ENCODE results near the gene IL36RN. TPM values are rescaled to one million over a fixed set of nuclear protein-coding genes. Genes with fewer than 3 reads are reported as not detected.

Gene IL36RN
- polyA plus RNA-seq, 2 of the 4 experiments (the other 2 are of a cell fraction): not detected

- TF ChIP-seq MAX (IDR thresholded peaks at IDR 0.05): peak; percentile 37; the same call in 1 of the 2 replicates
- peak in 1 of 2 experiments; percentile 57; a peak in 1 of 5 replicates for TF ChIP-seq JUN (IDR thresholded peaks at IDR 0.05)
Observed at GRCh38 chr2:113012436-113013335, 46.3 kb upstream of the IL36RN start (continued).

DNA sequence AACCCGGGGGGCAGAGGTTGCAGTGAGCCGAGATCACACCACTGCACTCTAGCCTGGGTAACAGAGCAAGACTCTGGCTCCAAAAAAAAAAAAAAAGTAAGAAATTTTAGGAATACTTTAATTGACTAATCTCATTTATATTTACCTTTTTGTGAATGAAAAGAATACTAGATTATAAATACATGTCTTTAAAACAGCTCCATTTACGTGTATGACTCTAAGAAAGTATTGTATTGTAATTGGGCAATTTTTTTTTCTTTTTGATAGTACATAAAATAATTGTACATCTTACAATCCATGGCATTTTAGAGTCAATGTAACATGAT is 45.7 kb upstream of the IL36RN start:
- no peak overlapping the region for H3K4me3 ChIP-seq
- peak overlapping the region; percentile 55 for H3K4me2 ChIP-seq
- WGBS (ENCODE audit: missing lambda C conversion rate): 36% methylated on average over 3 of the region's 3 CpGs
- POLR2A ChIA-PET: no interaction called here
- TF ChIP-seq, protein P1, sequence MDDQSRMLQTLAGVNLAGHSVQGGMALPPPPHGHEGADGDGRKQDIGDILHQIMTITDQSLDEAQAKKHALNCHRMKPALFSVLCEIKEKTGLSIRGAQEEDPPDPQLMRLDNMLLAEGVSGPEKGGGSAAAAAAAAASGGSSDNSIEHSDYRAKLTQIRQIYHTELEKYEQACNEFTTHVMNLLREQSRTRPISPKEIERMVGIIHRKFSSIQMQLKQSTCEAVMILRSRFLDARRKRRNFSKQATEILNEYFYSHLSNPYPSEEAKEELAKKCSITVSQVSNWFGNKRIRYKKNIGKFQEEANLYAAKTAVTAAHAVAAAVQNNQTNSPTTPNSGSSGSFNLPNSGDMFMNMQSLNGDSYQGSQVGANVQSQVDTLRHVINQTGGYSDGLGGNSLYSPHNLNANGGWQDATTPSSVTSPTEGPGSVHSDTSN (IDR thresholded peaks at IDR 0.05): no peak
- no peak for TF ChIP-seq ZC3H11A (IDR thresholded peaks at IDR 0.05)
- TF ChIP-seq, protein P2, sequence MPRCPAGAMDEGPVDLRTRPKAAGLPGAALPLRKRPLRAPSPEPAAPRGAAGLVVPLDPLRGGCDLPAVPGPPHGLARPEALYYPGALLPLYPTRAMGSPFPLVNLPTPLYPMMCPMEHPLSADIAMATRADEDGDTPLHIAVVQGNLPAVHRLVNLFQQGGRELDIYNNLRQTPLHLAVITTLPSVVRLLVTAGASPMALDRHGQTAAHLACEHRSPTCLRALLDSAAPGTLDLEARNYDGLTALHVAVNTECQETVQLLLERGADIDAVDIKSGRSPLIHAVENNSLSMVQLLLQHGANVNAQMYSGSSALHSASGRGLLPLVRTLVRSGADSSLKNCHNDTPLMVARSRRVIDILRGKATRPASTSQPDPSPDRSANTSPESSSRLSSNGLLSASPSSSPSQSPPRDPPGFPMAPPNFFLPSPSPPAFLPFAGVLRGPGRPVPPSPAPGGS (IDR thresholded peaks at IDR 0.05): no peak
- CTCF ChIA-PET: no interaction called here
- DNase-seq (ENCODE audit: low read depth in 1 of 2, low spot score in 1 of 2) (no peak), FAIRE-seq (no peak), ATAC-seq (no peak; a peak in 1 of 6 replicates)
- H3K4me1 ChIP-seq: peaks cover 17% of the 10 kb centered on the region
- H3K9me3 ChIP-seq: no peaks in the 10 kb centered on the region
- H3K27ac ChIP-seq: peak overlapping the region; percentile 55 to 83

DNA sequence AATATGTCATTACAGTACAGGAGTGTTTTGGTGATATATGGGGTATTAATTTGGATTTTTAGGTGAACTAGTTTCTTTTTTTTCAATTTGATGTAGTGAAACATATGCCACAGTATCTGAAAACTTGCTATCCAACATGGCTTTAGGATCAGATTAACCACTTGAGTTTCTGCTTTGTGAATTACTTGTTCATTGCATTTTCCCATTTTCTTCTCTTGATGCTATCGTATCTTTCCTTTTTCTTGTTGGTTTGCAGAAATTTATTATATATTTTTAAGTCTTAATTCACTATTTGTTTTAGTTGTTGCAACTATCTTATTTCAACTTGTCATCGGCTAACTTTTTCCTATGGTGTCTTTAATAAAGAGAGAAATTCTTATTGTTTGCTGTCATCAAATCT is 44.9 kb upstream of the IL36RN start:
- TF ChIP-seq FOSL2 (IDR thresholded peaks at IDR 0.05) (no peak), FOSL2 (CRISPR knock-in tag; IDR thresholded peaks at IDR 0.05) (no peak), ESRRA (IDR thresholded peaks at IDR 0.05; ENCODE audit: borderline replicate concordance, low read length) (no peak), CTCF (IDR thresholded peaks at IDR 0.05) (no peak), EHMT2 (IDR thresholded peaks at IDR 0.05; ENCODE audit: low read depth) (no peak), EP300 (IDR thresholded peaks at IDR 0.05) (no peak)
- no peak overlapping the region for H3K4me3 ChIP-seq
- FAIRE-seq: no peak
- no peak overlapping the region for H3K4me2 ChIP-seq
- peaks cover 17% of the 10 kb centered on the region for H3K4me1 ChIP-seq
- ChIA-PET POLR2A (no interaction called here), CTCF (no interaction called here)
- no peak overlapping the region for H3K27ac ChIP-seq
- 100% methylated on average over 2 of the region's 2 CpGs for WGBS (ENCODE audit: missing lambda C conversion rate)
- H3K9me3 ChIP-seq: no peaks in the 10 kb centered on the region
- DNase-seq (ENCODE audit: low read depth in 1 of 2, low spot score in 1 of 2): no peak
- ATAC-seq: no peak

GRCh38 chr2:113015042-113015441 is 44.0 kb upstream of the IL36RN start:
- FAIRE-seq: no peak
- 56% methylated on average over 1 of the region's 1 CpG for WGBS (ENCODE audit: missing lambda C conversion rate)
- no peak overlapping the region for H3K4me3 ChIP-seq
- H3K4me1 ChIP-seq: peaks cover 16% of the 10 kb centered on the region
- ATAC-seq: no peak
- no peak for DNase-seq (ENCODE audit: low read depth in 1 of 2, low spot score in 1 of 2)
- POLR2A ChIA-PET: no interaction called here
- H3K27ac ChIP-seq: no peak overlapping the region
- no peak for TF ChIP-seq MAFK (IDR thresholded peaks at IDR 0.05; ENCODE audit: partially characterized antibody)
- no peaks in the 10 kb centered on the region for H3K9me3 ChIP-seq
- CTCF ChIA-PET: no interaction called here
- no peak overlapping the region for H3K4me2 ChIP-seq

GRCh38 chr2:113015655-113016054 is 43.3 kb upstream of the IL36RN start:
- Histone ChIP-seq H3K4me2 (no peak overlapping the region), H3K4me1 (peaks cover 12% of the 10 kb centered on the region; the same call in 2 of the 3 replicates), H3K27ac (no peak overlapping the region), H3K4me3 (no peak overlapping the region), H3K9me3 (no peaks in the 10 kb centered on the region)
- TF ChIP-seq ELK1 (IDR thresholded peaks at IDR 0.05; ENCODE audit: low read depth, low read length): no peak
- TF ChIP-seq GATA3 (IDR thresholded peaks at IDR 0.05; ENCODE audit: borderline replicate concordance): no peak
- TF ChIP-seq NFE2L2 (conservative IDR thresholded peaks at IDR 0.05; ENCODE audit: low read length): no peak
- FAIRE-seq (no peak), ATAC-seq (no peak), DNase-seq (ENCODE audit: low read depth in 1 of 2, low spot score in 1 of 2) (no peak)
- POLR2A ChIA-PET: no interaction called here
- WGBS (ENCODE audit: missing lambda C conversion rate): 100% methylated on average over 1 of the region's 2 CpGs
- CTCF ChIA-PET: no interaction called here

Measured in A549 (cell line).